ACHN (cell line): Measurements from ENCODE around the gene CEP152.

Experiments
- DNase-seq: peaks from one replicate; pipeline ENCODE4 v3.0.0-alpha.2; 2015
- in situ Hi-C: cut with HindIII; loops from 2 replicates; pipeline ENCODE4 v1.10.0; 2017; ENCODE audit warnings: low sequenced_read_pairs, low pct_ligation_motif_present, low pct_unique_long_range_greater_than_20kb

Gene CEP152

DNA sequence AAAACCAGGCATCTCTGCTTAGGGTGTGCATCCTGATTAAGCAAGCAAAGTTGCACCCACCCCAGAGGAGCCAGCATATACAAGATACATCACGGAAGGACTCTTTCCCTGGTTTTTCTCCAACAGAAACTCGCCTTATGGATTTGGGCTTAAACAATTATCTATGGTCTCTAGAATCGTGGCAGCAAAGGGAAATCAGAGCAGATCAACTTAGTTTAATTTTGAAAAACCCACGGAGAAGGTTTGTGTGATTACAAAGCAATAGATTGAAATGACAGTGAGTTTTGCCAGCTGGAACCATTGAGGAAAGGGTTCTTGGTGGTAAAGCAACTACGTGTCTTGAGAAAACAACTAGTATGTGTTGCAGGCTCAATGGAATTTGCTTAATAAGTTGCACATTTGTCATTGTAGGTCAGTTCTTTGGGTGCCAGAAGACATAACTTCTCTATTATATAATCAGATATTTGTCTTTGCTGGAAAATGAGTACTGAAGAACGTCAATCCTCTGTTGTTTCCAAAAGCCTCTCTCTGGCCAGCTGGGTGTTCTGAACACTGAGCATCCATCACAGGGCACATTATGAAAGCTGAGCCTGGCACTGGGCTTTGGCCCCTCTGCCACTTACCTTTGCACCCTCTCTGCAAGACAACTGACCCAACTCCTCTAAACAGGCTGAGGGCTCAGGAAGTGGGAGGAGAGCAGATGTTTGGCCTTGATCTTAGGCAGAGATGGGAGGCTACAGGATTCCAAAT lies 89.6 kb downstream of the CEP152 start:
- in situ Hi-C loops, result no loop called here
- no peak for DNase-seq

DNA sequence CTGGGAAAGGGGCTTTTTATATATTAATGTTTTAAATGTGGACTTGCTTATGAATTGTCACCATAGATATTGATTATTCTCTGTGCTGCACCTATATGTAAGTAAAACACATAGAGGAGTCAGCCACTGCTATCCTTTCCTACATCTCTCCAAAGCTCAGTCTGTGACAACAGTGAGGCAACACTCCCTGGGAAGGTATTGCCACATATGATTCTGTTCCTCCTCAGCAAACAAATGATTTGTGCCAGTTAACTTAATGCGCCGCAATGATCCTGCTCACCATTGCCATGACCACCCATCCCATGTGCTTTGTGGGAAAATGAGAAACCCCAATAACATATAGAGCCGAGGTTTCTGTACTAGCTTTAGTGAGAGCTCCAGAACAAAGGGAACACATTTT lies 90.2 kb downstream of the CEP152 start:
- in situ Hi-C loops, result no loop called here

GRCh38 chr15:48719668-48720067 lies 91.2 kb downstream of the CEP152 start:
- in situ Hi-C loops, result no loop called here
- DNase-seq, result no peak

More for the DNA sequence above, 90.2 kb downstream of the CEP152 start:
- DNase-seq, result no peak

- DNase-seq, result no peak
- in situ Hi-C loops, result no loop called here
Observed at GRCh38 chr15:48718646-48719045, 92.2 kb downstream of the CEP152 start.

DNA sequence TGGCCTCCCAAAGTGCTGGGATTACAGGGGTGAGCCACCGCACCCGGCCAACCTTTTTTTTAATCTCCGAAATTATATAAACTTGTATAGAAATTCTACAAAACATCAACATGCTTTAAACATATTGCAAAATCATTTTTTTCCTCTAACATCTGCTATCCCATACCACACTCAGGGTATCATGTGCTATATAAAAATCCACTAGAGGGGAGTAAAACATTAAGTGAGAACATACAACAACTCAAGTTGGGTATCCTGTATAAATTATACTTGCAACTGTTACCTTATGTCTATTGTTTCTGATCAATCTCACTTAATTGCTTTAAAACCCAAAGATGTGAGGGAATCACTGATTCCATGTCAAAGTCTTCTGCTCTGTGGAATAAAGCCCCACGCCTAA lies 93.4 kb downstream of the CEP152 start:
- DNase-seq, result no peak
- in situ Hi-C loops, result no loop called here

DNA sequence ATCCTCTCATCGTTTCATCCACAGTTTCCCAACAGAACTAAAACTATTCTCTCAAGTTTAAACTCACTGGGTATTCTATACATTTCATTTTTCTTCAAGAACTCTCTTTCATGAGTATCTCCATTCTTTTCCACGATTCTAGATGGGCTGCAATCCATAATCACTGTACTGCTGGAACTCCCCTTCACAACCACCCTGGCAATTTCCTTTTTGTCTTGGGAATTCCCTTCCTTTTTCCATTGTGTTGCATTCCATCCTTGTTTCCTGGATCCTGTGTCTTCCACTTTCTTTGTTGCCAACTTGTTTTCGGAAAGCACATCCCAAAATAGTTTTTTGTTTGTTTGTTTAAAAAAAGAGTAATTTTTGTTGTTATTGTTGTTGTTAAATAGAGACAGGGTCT lies 98.3 kb downstream of the CEP152 start:
- no peak for DNase-seq
- in situ Hi-C loops, result no loop called here

- in situ Hi-C loops, result no loop called here
- no peak for DNase-seq
Observed at GRCh38 chr15:48710952-48711495, 99.8 kb downstream of the CEP152 start.

- in situ Hi-C loops, result no loop called here
- DNase-seq, result no peak
Observed at GRCh38 chr15:48708641-48709040, 102.2 kb downstream of the CEP152 start.

DNA sequence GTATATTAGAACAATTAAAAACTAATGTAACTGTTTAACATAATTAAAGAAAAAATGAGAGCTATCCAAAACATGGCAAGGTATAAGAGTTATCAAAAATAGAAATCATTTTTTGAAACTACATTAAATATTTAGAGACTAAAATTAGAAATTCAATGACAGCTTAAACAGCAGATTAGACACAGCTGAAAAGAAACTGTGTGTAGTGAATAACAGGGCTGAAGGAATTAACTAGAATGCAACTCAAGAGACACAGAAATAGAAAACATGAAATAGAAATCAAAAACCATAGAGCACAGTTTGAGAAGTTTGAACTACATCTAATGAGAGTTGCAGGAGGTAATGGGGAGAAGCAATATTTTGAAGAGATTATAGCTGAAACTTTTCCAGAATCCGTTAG lies 105.5 kb downstream of the CEP152 start:
- in situ Hi-C loops, result no loop called here
- DNase-seq, result no peak

DNA sequence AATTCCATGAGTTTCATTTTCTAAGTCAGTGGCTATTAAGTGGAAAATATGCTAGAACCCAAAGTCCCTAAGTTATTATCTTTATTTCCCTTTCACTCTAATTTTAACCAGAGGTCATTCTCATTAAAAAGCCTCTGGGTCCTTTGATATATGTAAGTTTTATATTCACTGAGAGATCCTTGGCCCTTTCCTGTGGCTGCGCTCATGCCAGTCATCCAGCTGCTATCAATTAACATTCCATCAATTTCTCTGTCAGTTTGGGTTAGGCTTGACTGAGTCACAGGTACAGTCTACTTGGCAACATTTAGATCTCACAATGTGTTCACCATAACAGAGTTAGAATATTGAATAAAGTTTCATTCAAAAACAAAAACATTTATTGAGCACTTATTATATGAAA lies 107.3 kb downstream of the CEP152 start:
- no peak for DNase-seq
- in situ Hi-C loops, result no loop called here

- no peak for DNase-seq
- in situ Hi-C loops, result no loop called here
Observed at GRCh38 chr15:48702569-48703236, 108.2 kb downstream of the CEP152 start.

DNA sequence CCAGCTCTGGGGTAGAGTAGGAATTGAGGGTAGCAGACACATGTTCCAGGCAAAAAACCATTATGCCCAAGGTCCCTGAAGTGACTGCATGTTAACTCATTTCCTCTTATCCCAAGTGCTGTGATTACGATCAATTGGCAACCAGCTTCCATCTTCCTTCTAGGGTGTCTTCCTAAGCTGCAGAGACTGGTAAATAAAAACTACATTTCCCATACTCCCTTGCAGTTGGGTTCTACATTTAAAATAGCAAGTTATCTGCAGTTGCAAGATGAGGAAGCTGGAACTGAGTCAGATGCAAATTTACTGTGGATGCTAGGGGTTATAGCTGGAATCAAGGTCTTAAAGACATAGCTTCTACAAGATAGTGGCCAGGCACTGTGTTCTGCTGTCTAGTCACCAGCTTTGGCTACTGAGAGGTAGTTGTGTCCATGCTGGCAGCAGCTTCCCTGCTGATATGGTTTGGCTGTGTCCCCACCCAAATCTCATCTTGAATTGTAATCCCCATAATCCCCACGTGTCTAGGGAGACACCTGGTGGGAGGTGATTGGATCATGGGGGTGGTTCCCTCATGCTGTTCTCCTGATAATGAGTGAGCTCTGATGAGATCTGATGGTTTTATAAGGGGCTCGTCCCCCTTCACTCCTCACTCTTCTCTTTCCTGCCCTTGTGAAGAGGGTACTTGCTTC lies 114.1 kb downstream of the CEP152 start:
- no peak for DNase-seq
- in situ Hi-C loops, result no loop called here

- in situ Hi-C loops, result no loop called here
- DNase-seq, result no peak
Observed at GRCh38 chr15:48695827-48696573, 114.9 kb downstream of the CEP152 start.

GRCh38 chr15:48695088-48695826 lies 115.6 kb downstream of the CEP152 start:
- in situ Hi-C loops, result no loop called here

DNA sequence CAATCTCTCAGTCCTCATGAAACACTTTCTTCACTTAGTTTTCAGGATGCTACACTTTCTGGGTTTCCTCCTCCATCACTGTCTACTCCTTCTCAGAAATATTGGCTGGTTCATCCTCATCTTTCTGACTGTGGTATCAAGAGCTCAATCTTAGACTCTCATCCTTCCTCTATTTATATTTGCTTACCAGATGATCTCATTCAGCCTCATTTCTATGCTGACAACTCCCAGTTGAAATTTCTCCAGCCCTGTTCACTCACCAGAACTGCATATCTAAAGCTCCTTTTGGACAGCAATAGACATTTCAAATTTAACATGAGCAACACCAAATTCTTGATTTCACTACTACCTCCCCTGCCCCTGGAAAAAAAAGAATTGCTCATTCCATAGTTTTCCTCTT lies 117.4 kb downstream of the CEP152 start:
- DNase-seq, result no peak
- in situ Hi-C loops, result no loop called here

More at GRCh38 chr15:48695088-48695826, 115.6 kb downstream of the CEP152 start:
- peak; percentile 5 for DNase-seq

DNA sequence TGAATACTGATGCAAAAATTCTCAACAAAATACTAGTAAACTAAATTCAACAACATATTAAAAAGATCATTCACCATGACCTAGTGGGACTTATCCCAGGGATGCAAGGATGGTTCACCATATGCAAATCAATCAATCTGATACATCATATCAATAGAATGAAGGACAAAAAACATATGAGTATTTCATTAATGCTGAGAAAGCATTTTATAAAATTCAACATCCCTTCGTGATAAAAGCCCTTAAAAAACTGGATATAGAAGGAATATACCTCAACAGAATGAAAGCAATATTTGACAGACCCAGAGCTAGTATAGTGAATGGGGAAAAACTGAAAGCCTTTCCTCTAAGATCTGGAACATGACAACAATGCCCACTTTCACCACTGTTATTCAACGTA lies 122.4 kb downstream of the CEP152 start:
- in situ Hi-C loops, result no loop called here
- no peak for DNase-seq
